ENCODE data around the gene CRYBB3. TPM values are rescaled to one million over a fixed set of nuclear protein-coding genes. Genes with fewer than 3 reads are reported as not detected.
"Not testable (repeated sequence)": the region's sequence is repeated elsewhere in the genome, so short reads cannot be mapped to it uniquely, and the experiment has no call there.

Gene CRYBB3
- total RNA-seq, 2 donors from 2014 or later = 0.80 TPM; not detected in 1

DNA sequence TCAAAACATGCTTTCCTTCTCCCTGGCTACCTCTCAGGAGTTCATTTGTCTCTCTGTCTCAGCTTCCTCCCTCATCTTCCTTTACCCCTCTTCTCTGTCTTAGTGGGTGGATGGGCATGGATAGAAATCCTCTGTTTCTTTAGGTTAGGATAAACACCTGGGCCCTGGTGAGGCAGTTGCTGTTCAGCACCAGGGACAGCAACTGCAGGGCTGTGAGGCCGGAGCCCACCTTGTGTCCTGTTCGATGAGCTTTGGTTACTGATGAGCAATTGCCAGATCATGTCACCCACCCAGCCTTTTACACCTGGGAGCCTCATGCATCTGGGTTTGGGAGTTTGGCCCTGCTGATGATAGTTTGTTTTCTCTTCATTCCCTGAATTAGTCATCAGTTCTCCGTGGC is 6.1 kb upstream of the CRYBB3 start:
- Mint-ChIP-seq H3K36me3 (no peaks in the 10 kb centered on the region), H3K9me3 (no peaks in the 10 kb centered on the region), H3K27ac (no peak overlapping the region)
- no peak for ATAC-seq
- DNase-seq (ENCODE audit: low spot score in 2 of 2) = no peak

DNA sequence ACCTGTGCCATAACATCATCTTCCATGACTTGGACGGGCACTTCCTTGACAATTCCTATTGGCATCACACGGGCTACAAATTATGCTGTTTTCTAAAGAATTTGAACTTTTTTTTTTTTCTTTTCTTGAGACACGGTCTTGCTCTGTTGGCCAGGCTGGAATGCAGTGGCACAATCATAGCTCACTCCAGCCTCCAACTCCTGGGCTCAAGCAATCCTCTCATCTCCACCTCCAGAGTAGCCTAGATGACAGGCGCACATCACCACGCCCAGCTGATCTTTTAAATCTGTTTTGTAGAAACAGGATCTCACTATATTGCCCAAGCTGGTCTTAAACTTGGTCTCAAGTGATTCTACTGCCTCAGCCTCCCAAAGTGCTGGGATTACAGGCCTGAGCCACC is 3.3 kb upstream of the CRYBB3 start:
- DNase-seq (ENCODE audit: low spot score in 2 of 2) (no peak), ATAC-seq (no peak)
- H3K36me3 Mint-ChIP-seq = no peaks in the 10 kb centered on the region
- no peaks in the 10 kb centered on the region for H3K9me3 Mint-ChIP-seq
- peak overlapping the region; percentile 43 to 48 for H3K27ac Mint-ChIP-seq

DNA sequence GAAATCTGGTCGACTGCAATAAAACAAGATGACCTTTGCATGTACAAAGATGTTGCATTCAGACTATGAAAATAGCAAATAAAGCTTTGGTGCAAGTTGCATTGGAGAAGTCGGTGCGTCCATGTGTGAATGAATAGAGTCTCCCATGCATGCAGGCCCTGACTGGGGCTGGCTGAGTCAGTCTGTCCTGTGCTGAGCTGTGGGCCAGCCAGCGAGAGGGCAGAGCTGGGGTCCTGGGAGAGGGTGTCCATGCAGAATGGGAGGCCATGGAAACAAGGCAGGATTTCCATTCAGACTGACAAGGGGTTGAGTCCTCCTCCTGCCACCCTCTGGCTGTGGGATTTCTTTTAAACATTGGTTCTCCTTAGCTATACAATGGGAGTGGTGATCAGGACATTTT is 2.3 kb upstream of the CRYBB3 start:
- H3K9me3 Mint-ChIP-seq = no peaks in the 10 kb centered on the region
- DNase-seq (ENCODE audit: low spot score in 2 of 2) (no peak), ATAC-seq (no peak)
- no peak overlapping the region for H3K27ac Mint-ChIP-seq
- no peaks in the 10 kb centered on the region for H3K36me3 Mint-ChIP-seq

DNA sequence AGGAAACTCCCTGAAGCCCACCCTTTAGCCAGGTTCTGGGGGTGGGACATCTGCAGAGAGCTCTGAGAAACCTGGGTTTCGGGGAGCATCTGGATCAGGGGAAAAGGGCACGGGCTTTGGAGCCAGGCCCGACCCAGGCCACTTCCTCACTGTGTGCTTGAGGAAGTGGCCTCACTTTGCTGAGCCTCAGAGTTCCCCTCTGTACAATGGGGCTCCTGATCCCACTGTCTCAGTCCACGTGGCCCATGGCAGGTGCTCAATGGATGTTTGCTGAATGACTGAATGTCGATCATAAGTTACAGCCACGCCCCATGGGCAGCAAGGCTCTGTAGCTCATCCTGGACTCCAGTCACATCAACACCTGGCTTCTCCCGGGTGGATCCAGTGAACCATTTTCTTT is 1.3 kb downstream of the CRYBB3 start:
- no peaks in the 10 kb centered on the region for H3K9me3 Mint-ChIP-seq
- DNase-seq (ENCODE audit: low spot score in 2 of 2) = no peak
- H3K27ac Mint-ChIP-seq = no peak overlapping the region
- H3K36me3 Mint-ChIP-seq = no peaks in the 10 kb centered on the region
- ATAC-seq = no peak

DNA sequence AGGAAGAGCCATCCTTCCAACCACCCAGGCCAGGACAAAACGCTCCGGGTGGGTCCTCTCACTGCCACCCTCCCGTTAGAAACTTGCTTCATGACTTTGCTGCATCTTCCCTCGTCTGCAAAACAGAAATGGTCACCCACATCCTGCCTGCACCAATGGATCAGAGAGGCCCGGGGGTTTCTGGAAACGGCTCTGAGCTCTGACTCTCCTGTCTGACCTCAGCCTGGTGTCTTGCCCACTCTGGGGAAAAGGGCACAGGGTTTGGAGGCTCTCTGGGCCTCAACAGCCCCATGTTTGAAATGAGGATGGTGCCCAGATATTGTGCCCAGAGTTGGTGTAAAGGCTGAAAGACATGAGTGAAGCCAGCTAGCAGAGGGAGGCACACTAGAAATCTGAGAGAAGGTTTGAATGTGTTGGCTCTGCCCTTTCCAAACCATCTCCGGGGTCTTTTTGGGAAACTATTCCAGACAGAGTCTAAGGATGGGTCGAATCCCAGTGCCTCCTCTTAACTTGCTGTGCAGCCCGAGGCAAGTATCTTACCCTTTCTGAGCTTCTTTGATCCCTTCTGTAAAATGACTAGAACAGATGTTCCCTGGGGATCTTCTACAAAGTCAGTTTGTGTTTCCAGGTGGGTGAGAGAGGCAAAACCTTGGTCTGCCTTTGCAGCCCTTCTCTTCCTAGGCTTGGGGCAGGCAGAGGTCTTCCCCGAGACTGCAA is 2.1 kb downstream of the CRYBB3 start:
- DNase-seq (ENCODE audit: low spot score in 2 of 2) = no peak
- no peak for ATAC-seq
- H3K27ac Mint-ChIP-seq = peak overlapping the region in 1 of 2 donors; percentile 65
- no peaks in the 10 kb centered on the region for H3K9me3 Mint-ChIP-seq
- H3K36me3 Mint-ChIP-seq = no peaks in the 10 kb centered on the region

DNA sequence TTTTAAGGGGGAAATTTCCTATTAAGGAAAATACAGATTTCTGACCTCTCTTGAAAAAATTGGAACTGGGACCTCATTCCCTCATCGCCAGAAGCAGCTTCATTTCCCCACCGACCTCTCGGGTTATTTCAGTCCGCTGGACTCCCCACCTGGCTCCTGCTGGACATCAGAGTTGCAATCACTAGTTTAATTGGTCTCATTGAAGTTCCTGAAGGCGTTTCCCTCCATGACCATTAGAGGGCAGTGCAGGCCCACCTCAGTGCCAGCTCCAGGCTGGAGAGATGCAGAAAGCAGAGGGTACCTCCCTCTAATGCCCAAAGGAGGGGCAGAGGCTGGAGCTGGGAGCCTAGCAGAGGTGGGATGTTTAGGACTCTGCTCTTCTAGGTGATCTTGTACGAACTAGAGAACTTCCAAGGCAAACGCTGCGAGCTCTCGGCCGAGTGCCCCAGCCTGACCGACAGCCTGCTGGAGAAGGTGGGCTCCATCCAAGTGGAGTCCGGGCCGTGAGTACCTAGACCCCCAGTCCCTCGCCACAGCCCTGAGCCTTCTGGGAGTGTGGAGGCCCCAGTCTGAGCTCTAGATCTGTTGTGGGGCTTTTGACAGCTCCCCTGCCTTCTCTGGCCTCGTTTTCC is 2.7 kb downstream of the CRYBB3 start:
- DNase-seq (ENCODE audit: low spot score in 2 of 2) (peak; percentile 58 to 71), ATAC-seq (peak; percentile 61 to 64)
- no peak overlapping the region for H3K27ac Mint-ChIP-seq
- no peaks in the 10 kb centered on the region for H3K36me3 Mint-ChIP-seq
- no peaks in the 10 kb centered on the region for H3K9me3 Mint-ChIP-seq

DNA sequence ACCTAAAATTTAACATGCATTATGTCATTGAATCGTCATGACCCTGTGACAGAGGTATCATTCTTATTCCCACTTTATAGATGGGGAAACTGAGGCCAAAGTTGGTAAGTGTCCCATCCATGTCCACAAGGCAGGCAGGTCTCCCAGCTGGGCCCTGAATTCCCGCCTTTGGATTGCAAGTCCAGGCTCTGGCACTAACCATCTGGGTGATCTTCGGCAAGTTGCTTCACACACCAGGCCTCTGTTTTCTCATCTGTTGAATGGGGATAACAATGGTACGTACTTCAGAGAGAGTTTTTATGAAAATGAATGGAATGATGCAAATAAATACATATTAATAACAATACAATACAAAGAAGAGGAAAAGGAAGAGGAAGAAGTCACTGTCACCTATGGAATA is 3.4 kb downstream of the CRYBB3 start:
- DNase-seq (ENCODE audit: low spot score in 2 of 2) = no peak
- Mint-ChIP-seq H3K9me3 (no peaks in the 10 kb centered on the region), H3K27ac (peak overlapping the region in 1 of 2 donors; percentile 25), H3K36me3 (no peaks in the 10 kb centered on the region)
- no peak for ATAC-seq

DNA sequence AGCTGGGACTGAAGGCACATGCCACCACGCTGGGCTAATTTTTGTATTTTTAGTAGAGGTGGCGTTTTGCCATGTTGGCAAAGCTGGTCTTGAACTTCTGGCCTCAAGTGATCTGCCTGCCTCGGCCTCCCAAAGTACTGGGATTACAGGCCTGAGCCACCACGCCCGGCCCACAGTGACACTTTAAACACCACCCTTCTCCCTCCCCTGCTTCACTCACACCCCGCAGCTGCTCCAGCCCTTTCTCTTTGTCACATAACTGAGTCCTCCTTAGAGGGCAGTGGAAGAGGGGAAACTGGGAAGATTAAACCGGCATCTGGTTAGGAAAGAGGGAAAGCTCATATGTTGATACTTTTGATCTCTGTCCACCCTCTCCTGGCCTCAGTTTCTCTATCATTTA is 4.9 kb downstream of the CRYBB3 start:
- ATAC-seq; H3K36me3 Mint-ChIP-seq; H3K9me3 Mint-ChIP-seq; DNase-seq (ENCODE audit: low spot score in 2 of 2): not testable (repeated sequence)
- H3K27ac Mint-ChIP-seq = peak overlapping the region in 1 of 2 donors; percentile 75

DNA sequence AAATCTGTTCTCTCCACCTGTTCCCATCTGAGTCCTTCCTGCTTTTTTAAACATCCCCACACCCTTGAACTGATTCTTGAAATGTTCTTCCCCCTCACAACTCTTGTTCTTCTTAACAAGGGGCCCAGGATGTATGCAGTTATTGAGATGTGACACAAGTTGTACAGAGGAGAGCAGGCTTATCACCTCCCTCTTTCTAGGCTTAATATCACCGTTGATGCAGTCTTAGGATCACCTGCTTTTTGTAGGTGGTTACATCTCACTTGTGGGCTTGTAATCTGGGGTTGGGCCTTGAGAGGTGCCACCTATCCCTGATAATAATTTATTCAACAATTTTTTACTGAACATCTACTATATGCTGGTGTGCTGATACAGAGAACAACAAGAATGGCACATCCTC is 6.2 kb downstream of the CRYBB3 start:
- no peak for DNase-seq (ENCODE audit: low spot score in 2 of 2)
- Mint-ChIP-seq H3K27ac (peak overlapping the region in 1 of 2 donors; percentile 9), H3K36me3 (no peaks in the 10 kb centered on the region), H3K9me3 (no peaks in the 10 kb centered on the region)
- ATAC-seq = no peak

DNA sequence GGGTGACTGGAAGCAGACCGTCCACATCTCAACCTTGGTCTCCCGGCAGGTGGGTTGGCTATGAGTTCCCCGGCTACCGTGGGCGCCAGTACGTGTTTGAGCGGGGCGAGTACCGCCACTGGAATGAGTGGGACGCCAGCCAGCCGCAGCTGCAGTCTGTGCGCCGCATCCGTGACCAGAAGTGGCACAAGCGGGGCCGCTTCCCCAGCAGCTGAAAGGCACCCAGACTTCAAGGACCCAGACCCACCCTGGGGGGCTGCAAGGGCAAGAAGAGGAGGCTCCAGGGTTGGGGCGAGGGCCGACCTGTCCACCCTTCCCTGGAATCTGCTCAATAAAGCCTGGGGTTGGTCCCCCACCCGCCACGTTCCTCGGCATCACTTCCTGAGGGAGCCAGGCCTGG is 7.3 kb downstream of the CRYBB3 start:
- Mint-ChIP-seq H3K27ac (peak overlapping the region in 1 of 2 donors; percentile 20), H3K9me3 (no peaks in the 10 kb centered on the region), H3K36me3 (no peaks in the 10 kb centered on the region)
- ATAC-seq (no peak), DNase-seq (ENCODE audit: low spot score in 2 of 2) (no peak)

DNA sequence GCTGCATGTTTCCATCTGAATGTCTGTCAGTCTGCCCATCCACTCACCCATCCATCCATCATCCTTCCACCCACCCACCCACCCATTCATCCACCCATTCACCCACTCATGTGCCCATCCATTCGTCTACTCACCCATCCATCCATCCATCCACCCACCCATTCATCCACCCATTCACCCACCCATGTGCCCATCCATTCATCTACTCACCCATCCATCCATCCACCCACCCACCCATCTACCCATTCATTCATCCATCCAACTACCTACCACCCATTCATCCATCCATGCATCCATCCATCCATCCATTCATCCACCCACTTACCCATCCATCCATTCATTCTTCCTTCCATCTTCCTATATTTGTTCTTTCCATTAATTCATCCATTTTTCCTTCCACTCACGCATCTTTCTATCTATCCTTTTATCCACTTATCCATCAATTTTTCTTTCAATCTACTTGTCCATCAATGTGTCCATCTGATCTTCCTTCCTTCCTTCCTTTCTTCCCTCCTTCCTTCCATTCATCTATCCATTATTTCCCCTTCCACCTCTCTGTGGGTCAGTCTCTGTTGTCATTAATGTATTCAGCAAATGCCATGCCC is 8.0 kb downstream of the CRYBB3 start:
- no peaks in the 10 kb centered on the region for H3K36me3 Mint-ChIP-seq
- ATAC-seq = no peak
- DNase-seq (ENCODE audit: low spot score in 2 of 2) = no peak
- H3K9me3 Mint-ChIP-seq = no peaks in the 10 kb centered on the region
- H3K27ac Mint-ChIP-seq = no peak overlapping the region

DNA sequence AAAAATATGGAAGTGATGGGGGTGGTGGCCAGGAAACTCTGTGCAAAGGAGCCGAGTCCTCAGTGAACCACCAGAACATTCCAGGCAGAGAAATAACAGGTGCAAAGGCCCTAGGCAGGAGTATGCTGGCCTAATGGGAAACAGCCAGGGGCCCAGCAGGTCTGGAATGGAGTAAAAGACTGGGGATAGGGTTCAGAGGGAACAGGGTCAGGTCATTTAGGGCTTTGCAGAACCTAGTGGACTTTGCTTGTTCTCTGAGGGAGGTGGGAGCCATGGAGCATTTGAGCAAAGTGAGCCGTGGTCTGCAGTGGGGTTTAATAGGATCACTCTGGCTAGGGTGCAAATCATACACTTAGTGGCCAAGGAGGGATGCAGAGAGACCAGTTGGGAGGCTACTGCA is 8.7 kb downstream of the CRYBB3 start:
- H3K36me3 Mint-ChIP-seq = no peaks in the 10 kb centered on the region
- H3K27ac Mint-ChIP-seq = no peak overlapping the region
- H3K9me3 Mint-ChIP-seq = peaks cover 0 to under 1% of the 10 kb centered on the region in 2 donors
- DNase-seq (ENCODE audit: low spot score in 2 of 2) (no peak), ATAC-seq (no peak)

DNA sequence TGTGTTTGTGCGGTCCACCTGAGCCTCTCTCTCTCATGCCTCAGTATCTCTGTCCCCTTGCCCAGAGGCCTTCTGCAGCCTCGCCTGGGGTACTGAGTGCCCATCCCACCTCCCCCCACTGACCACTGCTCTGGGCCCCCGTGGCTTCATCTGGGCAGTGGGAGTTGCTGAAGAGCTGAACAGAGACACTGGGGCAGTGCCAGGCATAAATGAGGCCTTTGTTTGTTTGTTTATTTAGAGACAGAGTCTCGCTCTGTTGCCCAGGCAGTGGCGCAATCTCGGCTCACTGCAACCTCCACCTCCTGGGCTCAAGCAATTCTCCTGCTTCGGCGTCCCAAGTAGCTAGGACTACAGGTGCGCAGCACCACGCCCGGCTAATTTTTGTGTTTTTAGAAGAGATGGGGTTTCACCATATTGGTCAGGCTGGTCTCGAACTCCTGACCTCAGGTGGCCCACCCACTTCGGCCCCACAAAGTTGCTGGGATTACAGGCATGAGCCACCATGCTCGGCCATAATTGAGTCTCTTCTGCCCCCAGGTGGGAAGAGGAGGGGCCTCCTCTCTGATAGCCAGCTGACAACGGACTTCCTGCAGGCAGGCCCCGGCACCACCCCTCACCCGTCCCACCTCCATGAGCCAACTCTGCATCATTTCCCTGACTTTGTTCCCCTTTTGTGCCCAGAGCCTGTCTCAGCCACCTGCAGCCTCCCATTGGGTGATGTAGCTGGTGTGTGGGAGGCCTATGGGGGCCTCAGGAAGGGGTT is 9.3 kb downstream of the CRYBB3 start:
- no peaks in the 10 kb centered on the region for H3K36me3 Mint-ChIP-seq
- ATAC-seq (no peak), DNase-seq (ENCODE audit: low spot score in 2 of 2) (no peak)
- H3K9me3 Mint-ChIP-seq = peaks cover 4 to 6% of the 10 kb centered on the region in 2 donors
- no peak overlapping the region for H3K27ac Mint-ChIP-seq

DNA sequence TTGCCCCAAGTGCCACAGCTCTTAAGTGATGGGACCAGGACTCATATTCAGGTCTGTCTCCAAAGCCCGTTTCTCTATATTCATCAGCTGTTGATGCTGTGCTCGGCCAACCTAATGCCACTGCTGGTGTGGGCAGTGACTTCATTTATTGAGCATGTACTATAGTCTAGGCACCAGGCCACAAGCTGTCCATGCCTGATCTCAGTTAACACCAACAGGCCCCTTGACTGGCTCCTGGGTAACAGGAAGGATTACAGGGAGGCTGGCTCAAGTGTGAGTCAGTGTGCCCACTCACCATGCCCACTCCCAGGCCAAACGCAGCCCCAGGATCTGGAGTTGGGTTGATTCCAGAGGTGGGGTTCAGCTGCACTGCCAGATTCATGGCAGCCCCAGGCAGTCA is 11.1 kb downstream of the CRYBB3 start:
- H3K27ac Mint-ChIP-seq = no peak overlapping the region
- DNase-seq (ENCODE audit: low spot score in 2 of 2) (no peak), ATAC-seq (no peak)
- H3K36me3 Mint-ChIP-seq = no peaks in the 10 kb centered on the region
- peaks cover 4 to 6% of the 10 kb centered on the region in 2 donors for H3K9me3 Mint-ChIP-seq

DNA sequence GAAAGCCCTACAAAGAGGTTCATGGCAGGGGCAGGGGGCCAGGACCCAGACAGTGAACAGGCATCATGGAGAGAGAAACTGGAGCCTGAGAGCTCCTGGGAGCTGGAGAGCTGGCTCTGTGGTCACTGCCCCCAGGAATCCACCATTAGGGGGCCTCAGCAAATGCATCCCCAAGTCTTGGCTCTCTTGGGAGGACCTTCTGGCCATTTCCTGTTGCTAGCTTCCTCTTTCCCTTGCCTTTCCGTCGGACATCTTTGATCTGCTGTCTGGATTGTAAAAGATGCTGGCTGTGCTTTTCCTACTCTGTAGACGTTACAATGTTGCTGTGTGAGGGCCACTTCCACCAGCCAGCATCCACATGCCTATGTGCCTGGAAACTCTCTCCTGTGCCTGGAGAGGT is 12.7 kb downstream of the CRYBB3 start:
- ATAC-seq = no peak
- Mint-ChIP-seq H3K27ac (no peak overlapping the region), H3K9me3 (peaks cover 4 to 6% of the 10 kb centered on the region in 2 donors), H3K36me3 (no peaks in the 10 kb centered on the region)
- DNase-seq (ENCODE audit: low spot score in 2 of 2) = no peak

DNA sequence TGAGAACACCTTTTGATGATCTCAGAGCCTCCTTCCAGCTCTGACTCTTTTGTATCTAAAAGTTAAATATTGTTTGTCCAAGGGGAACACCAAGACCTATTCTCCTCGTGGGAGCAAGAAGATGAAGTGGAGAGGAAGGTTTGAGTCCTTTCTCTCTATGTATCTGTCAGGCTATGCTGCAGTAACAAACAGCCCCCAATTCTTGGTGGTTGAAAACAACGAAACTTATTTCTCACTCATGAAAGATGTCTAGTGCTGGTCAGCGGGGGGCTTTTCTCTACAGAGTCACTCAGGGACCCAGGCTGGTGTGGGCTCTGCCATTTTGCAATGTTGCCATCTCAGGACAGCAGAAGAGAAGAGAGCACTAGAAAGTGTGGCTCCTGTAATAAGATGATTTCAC is 13.6 kb downstream of the CRYBB3 start:
- no peak overlapping the region for H3K27ac Mint-ChIP-seq
- H3K36me3 Mint-ChIP-seq = no peaks in the 10 kb centered on the region
- peaks cover 4 to 6% of the 10 kb centered on the region in 2 donors for H3K9me3 Mint-ChIP-seq
- ATAC-seq (no peak), DNase-seq (ENCODE audit: low spot score in 2 of 2) (no peak)

DNA sequence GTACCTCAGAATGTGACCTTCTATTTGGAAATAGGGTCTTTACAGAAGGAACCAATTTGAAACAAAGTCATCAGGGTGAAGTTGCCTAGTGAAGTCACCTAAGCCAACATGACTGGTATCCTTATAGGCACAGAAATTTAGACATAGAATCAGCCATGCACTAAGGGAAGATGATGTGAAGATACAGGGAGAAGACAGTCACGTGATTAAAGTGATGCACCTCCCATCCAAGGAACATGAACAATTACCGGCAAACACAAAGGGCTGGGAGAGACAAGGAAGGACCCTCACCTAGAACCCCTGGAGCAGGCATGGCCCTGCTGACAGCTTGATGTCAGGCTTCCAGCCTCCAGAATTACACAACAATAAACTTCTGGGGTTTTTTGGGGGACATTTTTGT is 16.6 kb downstream of the CRYBB3 start:
- H3K36me3 Mint-ChIP-seq = no peaks in the 10 kb centered on the region
- no peak overlapping the region for H3K27ac Mint-ChIP-seq
- ATAC-seq = no peak
- DNase-seq (ENCODE audit: low spot score in 2 of 2) = no peak
- H3K9me3 Mint-ChIP-seq = peaks cover 4 to 6% of the 10 kb centered on the region in 2 donors
